ENCODE measurements around the gene COPB2.

- TF ChIP-seq, protein P1, sequence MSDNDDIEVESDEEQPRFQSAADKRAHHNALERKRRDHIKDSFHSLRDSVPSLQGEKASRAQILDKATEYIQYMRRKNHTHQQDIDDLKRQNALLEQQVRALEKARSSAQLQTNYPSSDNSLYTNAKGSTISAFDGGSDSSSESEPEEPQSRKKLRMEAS (IDR thresholded peaks at IDR 0.05; ENCODE audit: insufficient read depth, insufficient read length): no peak
- TF ChIP-seq POLR2AphosphoS5 (IDR thresholded peaks at IDR 0.05; ENCODE audit: insufficient read depth, low read depth, low read length) (no peak), CTCF (IDR thresholded peaks at IDR 0.05; ENCODE audit: extremely low read depth in 1 of 2, insufficient read depth in 1 of 2, low read depth in 1 of 2, low read length in 2 of 2) (no peak), POLR2A (IDR thresholded peaks at IDR 0.05; ENCODE audit: low read depth, low read length) (no peak), EZH2 (IDR thresholded peaks at IDR 0.05; ENCODE audit: borderline replicate concordance, low read depth, low read length, severe bottlenecking) (no peak)
Measured at GRCh38 chr3:139377378-139377777, 12.1 kb downstream of the COPB2 start.
